CD4-positive, alpha-beta T cell treated with Interleukin-15 for 4 hours (primary cell): ENCODE data around the gene AKR7A2.
A peak's percentile ranks its signal among the peaks of the same experiment; 100 is the strongest.

Experiments
- DNase-seq: peaks from one replicate; pipeline ENCODE4 v3.0.0-alpha.2; 2020; ENCODE audit warnings: low spot score

Gene AKR7A2

GRCh38 chr1:19311931-19312781 lies at the start of gene AKR7A2, which contains the start of gene SLC66A1:
Gene AKR7A2 (minus strand): TSS chr1:19312144. CDS start chr1:19312124, 20 bp downstream.
Gene SLC66A1 (plus strand): TSS chr1:19312326. CDS start chr1:19317678, 5,352 bp downstream.
- DNase-seq = peak; percentile 91

DNA sequence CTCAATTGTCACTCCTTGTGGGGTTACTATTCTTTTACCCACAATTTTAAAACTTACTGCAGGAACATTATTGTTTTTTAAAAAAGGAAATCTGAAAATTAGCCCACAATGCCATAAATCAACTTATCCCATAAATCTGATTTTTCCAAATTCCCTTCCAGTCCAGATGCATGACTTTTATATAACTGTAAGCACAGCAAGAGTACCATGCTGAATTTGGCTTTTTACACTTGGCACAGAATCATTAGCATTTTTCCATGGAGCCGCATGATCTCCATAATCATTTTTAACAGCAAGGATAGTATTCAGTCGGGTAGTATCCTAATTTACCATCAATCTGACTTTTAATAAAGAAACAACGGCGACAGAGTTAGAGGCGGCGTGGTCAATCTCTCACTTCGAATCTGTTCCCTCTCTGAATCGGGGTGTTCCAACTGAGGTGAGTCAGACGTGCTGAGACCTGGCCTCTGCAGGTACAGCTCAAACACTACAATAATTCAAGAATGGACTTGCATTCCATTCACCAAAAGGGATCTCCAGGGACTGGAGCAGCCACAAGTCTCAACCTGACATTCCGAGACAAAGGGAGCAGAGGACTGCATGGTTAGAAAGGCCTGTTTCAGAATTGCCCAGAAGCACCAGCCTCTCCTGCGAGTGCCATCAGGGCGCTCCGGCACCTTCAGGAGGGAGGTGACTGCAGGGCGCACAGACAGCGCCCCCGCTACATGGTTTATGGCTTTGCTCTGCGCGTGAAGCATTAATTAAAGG lies 49.1 kb upstream of the AKR7A2 start:
- DNase-seq = no peak

- no peak for DNase-seq
These were observed 48.5 kb upstream of the AKR7A2 start for GRCh38 chr1:19360432-19360831.

DNA sequence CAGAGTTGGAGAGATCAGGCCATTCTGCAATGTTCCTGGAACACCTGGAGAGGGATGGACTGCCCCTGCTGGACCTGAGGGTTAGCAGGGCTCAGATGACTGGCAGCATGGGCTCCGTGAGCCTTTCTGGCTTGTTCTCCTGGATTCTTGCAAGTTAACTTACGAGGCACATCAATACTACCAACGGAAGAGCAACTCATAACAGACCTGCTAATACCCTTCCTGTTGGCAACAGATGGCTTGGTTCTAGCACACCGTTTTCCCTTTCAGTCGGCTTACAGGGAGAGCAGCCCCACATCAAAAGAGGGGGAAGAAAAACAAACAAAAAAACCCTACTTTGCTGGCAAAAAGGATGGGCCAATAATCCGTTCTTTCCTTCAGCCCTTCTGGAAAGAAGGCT lies 48.1 kb upstream of the AKR7A2 start:
- no peak for DNase-seq

- DNase-seq = no peak
These were observed 47.4 kb upstream of the AKR7A2 start for GRCh38 chr1:19359357-19359756.

GRCh38 chr1:19358710-19359109 lies 46.8 kb upstream of the AKR7A2 start:
- no peak for DNase-seq

GRCh38 chr1:19357299-19357986 lies 45.5 kb upstream of the AKR7A2 start:
- no peak for DNase-seq

- no peak for DNase-seq
These were observed 44.3 kb upstream of the AKR7A2 start for GRCh38 chr1:19356266-19356665.

- DNase-seq = no peak
These were observed 42.6 kb upstream of the AKR7A2 start for GRCh38 chr1:19354531-19354981.

DNA sequence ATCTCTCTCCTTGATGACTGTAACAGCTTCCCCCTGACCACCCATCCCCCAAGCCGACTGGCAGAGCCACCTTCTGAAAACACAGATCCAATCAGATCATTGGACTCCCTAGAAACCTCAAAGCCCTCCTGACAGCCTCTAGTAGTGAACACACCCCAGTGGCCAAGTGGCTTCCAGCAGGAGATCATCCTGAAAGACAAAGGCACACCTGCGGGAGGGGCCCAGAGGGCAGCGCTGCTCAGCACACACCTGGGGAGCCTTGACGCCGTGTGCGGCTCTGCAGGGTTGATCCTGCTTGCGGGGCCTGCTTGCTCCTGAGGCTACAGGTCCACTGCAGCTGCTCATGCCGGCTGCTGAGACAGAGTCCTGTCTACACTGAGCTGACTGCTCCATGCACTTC lies 41.7 kb upstream of the AKR7A2 start:
- DNase-seq = no peak

DNA sequence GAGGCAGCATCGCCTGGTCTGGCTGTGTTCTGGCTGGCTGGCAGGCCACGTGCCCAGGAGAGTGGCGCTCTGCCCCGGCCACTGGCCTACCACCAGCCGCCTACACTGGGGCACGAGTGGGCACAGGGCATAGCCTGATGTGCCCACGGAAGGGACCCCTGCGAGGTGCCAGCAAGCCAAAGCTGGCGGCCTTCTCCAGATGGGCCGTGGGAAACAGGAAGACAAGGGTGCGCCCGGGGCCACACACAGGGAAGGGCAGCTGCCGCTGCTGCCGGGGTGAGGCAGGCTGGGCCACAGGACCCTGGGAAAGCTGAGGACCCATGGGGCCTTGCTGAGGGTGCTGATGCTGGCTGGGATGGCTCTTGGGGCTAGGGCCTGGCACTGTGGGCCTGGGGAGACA lies 40.9 kb upstream of the AKR7A2 start:
- no peak for DNase-seq

DNA sequence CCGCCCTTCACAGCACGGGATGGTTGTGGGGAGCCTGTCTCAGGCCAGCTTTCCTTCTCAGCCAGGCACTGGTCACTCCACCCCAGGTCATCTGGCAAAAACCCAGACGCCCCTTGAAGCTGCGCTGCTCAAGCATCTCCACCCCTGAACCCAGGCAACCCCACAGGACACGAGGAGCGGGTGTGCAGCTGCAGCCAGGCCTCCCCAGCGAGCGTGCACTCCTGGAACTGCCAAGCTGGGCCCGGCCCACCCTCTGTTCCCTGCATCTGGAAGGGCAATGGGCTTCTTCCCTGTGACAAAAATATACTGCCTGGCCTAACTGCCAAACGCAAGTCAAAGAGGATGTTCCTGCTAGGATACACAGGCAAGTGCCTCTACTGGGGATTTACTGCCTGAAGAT lies 39.9 kb upstream of the AKR7A2 start:
- DNase-seq = no peak

DNA sequence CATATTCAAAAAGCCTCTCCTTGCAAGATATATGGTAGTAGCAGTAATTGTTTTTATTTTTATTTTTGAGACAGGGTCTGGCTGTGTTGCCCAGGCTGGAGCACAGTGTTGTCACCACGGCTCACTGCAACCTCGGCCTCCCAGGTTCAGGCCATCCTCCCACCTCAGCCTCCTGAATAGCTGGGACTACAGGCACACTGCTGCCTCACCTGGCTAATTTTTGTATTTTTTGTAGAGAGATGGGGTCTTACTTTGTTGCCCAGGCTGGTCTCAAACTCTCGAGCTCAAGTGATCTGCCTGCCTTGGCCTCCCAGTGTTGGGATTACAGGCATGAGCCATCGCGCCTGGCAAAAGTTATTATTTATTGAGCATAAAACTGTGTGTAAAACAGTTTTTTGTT lies 38.6 kb upstream of the AKR7A2 start:
- DNase-seq = no peak

- DNase-seq = no peak
These were observed 38.1 kb upstream of the AKR7A2 start for GRCh38 chr1:19349999-19350398.

- no peak for DNase-seq
These were observed 36.7 kb upstream of the AKR7A2 start for GRCh38 chr1:19348441-19349198.

DNA sequence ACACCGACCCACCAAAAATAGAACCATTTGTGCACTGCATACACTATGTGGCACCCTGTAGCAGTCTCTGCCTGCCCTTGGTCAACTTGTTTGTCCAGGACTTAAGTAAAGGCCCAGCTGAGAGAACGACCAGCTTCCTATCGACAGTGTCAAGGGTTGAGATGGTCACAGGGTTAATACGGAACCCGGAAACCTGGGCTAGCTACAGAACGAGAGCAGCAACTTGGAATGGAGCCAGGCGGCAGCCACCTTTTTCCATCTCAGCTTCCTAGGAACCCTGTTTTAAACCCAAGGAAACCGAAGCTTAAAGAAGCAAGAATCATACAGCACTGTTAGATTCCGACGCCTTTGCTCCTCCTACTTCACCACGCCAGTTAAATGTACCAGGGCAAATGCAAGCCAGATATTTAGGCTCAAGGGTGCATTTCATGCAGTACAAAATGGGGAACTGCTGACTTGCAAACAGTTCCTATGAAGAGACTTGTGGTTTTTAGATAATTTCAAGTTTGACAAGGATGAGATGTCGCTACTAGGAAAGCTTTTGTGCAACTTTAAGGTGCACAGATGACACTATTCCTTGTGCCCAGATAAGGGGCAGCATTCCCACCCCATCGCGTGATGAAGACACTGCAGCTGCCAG lies 35.7 kb upstream of the AKR7A2 start:
- DNase-seq = no peak

GRCh38 chr1:19346026-19346425 lies 34.1 kb upstream of the AKR7A2 start:
- DNase-seq = no peak

- no peak for DNase-seq
These were observed 33.4 kb upstream of the AKR7A2 start for GRCh38 chr1:19345391-19345790.

DNA sequence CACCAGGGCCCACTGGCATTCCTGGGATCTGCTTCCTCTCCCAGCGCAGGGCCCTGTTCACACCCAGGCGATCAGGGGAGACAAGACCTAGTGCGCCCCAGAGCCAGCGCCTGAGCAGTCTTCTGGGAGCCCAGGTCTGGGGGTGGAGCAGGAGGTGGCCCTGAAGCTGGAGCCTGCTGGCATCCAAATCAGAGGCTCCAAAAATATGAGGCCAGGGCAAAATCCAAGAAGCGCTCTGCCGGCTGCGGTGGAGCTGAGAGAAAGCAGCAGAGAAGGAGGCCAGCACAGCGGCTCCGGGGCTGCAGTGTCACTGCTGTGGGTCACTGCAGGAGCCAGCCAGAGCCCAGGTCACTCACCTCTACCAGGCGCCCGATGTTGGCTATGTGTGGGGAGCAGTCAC lies 32.9 kb upstream of the AKR7A2 start:
- no peak for DNase-seq

DNA sequence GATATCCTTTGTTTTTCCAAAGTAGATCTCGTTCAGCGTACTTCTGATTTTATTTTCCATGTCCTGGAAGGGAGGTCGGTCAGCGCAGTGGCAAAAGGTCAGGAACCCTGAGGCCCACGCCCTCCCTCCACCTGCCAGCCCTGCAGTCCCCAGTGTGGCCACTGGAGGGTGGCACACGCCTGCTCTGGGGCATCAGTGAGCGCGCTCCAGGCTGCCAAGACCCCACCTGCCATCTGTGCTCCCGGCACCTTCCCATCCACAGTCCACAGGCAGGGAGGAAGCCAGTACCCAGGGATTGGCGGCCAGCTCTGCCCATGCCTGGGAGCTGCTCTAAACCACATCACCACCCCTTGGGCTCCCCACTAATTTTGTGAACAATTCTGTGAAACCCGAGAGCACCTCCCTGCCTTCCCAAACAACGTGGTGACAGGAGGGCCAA lies 32.4 kb upstream of the AKR7A2 start:
- DNase-seq = peak; percentile 20
